T47D (cell line): ENCODE results near the gene CAP2.
"Not testable (repeated sequence)": the region's sequence is repeated elsewhere in the genome, so short reads cannot be mapped to it uniquely, and the experiment has no call there.

Experiments used
- DNase-seq, 2 experiments: peaks; one replicate each; pipeline versions ENCODE4 v3.0.0 to v3.0.0-alpha.2; 2011 to 2012; ENCODE audit warnings: low read depth in 1 of 2, low spot score in 1 of 2
- JUND ChIP-seq: IDR thresholded peaks from 2 replicates; pipeline ENCODE4 v1.6.1; 2012; ENCODE audit warnings: low read depth
- in situ Hi-C: cut with HindIII; loops from 2 replicates; pipeline ENCODE4 v1.10.0; 2016; ENCODE audit warnings: low sequenced_read_pairs, low pct_unique_long_range_greater_than_20kb

CAP2 gene

DNA sequence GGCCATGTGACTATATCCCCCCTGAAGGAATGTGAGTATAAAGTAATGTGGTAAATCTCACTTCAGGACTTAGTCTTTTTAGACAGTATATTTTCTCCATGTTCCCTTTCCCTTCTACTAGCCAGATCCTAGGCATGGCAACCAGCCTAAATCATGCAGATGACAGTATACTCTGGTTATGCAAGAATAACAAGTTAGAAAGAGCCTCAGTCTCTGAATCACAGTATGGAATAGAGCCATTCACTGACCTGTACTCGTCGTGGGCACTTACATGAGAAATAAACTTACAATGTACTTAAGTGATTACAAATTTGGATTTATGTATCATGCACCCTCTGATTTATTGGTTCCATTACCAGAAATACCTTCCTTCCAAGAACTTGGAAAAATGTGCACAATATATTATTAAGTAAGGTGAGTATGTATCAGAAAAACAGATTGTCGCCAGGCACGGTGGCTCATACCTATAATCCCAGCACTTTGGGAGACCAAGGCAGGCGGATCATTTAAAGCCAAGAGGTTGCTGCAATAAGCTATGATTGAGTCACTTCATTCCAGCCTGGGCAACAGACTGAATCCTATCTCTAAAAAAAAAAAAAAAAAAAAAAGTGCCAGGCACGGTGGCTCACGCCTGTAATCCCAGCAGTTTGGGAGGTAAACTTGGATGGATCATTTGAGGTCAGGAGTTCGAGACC lies 181.6 kb downstream of the CAP2 start:
- peak in 1 of 2 experiments; percentile 69 for DNase-seq
- in situ Hi-C loops = no loop called here
- no peak for TF ChIP-seq JUND

GRCh38 chr6:17577059-17577458 lies 183.7 kb downstream of the CAP2 start:
- in situ Hi-C loops = no loop called here
- no peak for DNase-seq
- no peak for TF ChIP-seq JUND

- TF ChIP-seq JUND = no peak
- in situ Hi-C loops = no loop called here
Observed at GRCh38 chr6:17580518-17581048, 187.2 kb downstream of the CAP2 start.

DNA sequence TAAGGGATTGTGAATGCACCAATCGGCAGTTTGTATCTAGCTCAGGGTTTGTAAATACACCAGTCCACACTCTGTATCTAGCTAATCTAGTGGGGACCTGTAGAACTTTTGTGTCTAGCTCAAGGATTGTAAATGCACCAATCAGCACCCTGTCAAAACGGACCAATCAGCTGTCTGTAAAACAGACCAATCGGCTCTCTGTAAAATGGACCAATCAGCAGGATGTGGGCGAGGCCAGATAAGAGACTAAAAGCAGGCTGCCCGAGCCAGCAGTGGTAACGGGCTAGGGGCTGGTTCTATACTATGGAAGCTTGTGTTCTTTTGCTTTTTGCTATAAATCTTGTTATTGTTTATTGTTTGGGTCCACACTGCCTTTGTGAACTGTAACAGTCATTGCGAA lies 187.9 kb downstream of the CAP2 start:
- DNase-seq, in situ Hi-C loops: not testable (repeated sequence)

More at GRCh38 chr6:17580518-17581048, 187.2 kb downstream of the CAP2 start:
- DNase-seq = no peak

DNA sequence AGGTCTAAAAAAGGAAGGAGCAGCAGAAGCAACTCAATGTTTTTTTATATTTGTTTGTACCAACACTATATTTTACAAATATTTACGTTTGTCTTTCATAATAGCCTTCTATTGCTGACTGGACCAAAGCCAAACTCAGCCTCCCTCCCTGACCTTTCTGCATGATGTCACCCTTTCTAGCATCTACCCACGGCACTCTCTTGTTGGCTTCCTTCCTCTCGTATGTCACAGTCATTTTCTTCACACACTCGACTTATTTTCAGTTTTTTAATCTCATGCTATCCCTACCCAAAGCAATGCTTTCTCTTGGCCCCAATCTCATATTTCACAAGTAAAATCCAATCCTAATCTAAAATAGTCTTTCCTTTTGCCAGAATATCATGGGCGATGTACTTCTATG lies 190.4 kb downstream of the CAP2 start:
- no peak for TF ChIP-seq JUND
- in situ Hi-C loops = no loop called here
- peak in 1 of 2 experiments; percentile 60 for DNase-seq

DNA sequence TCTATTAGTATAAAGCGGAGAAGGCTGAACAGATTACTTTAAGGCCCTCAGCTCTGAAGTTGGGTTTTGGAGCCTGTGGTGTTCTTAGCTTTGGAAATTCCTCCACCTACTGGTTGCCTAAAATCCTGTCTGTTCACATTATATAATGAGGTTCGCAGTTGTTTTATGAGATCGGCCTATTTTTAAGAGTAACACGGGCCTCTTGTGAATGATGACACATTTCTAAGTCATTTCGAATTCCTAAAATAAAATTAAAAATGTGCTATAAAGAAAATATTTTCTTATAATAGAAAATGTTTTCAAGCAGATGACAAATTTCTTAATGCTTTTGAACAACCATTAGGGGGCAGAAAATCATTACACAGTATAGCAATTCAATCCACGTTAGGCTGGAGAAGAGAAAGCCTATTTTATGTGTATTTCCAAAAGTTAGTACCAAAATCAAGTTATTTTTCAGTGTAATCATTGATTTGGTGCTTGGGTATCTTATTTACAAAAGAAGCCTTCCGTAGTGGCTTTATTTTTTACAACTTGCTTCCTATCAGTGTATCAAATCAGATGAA lies 190.9 kb downstream of the CAP2 start:
- in situ Hi-C loops = no loop called here
- peak; percentile 68 to 89 for DNase-seq
- TF ChIP-seq JUND = no peak

GRCh38 chr6:17585766-17586490 lies 192.5 kb downstream of the CAP2 start:
- no peak for TF ChIP-seq JUND
- peak in 1 of 2 experiments; percentile 79 for DNase-seq
- in situ Hi-C loops = no loop called here

DNA sequence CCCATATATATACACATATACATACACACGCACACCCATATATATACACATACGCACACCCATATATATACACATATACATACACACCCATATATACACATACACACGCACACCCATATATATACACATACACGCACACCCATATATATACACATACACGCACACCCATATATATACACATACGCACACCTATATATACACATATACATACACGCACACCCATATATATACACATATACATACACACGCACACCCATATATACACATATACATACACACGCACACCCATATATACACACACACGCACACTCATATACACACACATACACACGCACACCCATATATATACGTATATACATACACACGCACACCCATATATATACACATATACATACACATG lies 193.2 kb downstream of the CAP2 start:
- DNase-seq, in situ Hi-C loops: not testable (repeated sequence)

- in situ Hi-C loops = no loop called here
- no peak for TF ChIP-seq JUND
- no peak for DNase-seq
Observed at GRCh38 chr6:17588011-17588410, 194.6 kb downstream of the CAP2 start.

GRCh38 chr6:17589406-17590096 lies 196.2 kb downstream of the CAP2 start:
- in situ Hi-C loops = no loop called here
- DNase-seq = peak in 1 of 2 experiments; percentile 92
- TF ChIP-seq JUND = no peak

- no peak for DNase-seq
- in situ Hi-C loops = no loop called here
- no peak for TF ChIP-seq JUND
Observed at GRCh38 chr6:17591287-17591686, 197.9 kb downstream of the CAP2 start.

- no peak for DNase-seq
- in situ Hi-C loops = no loop called here
- TF ChIP-seq JUND = no peak
Observed at GRCh38 chr6:17593246-17593645, 199.9 kb downstream of the CAP2 start.
